K562 (cell line): ENCODE measurements around the gene KIFAP3. TPM values are rescaled to one million over a fixed set of nuclear protein-coding genes. Genes with fewer than 3 reads are reported as not detected.

Experiments
- C11orf30 ChIP-seq: fragments of 450-650 bp; IDR thresholded peaks from 2 replicates; pipeline ENCODE4 v1.6.1; 2016; ENCODE audit warnings: low read depth, mild to moderate bottlenecking
- DPF2 ChIP-seq: fragments of 450-650 bp; IDR thresholded peaks from 2 replicates; pipeline ENCODE4 v1.6.1; 2016
- ETS2 ChIP-seq: IDR thresholded peaks from 2 replicates; pipeline ENCODE4 v1.6.1; 2016; ENCODE audit warnings: borderline replicate concordance, missing genetic modification characterization, mild to moderate bottlenecking, moderate library complexity, missing compliant biosample characterization; ENCODE audit not compliant: poor library complexity, severe bottlenecking
- JUN ChIP-seq, 2 experiments: sonication (generic) in 1 of 2; formaldehyde crosslinking in 1 of 2; IDR thresholded peaks; 2 replicates each; pipeline versions ENCODE4 v1.6.1 to v1.8.0; 2012 to 2022; ENCODE audit warnings: borderline replicate concordance in 2 of 2, mild to moderate bottlenecking in 2 of 2, improper control_type of control experiment in 1 of 2, low read depth in 1 of 2, low read length in 1 of 2, missing genetic modification reagents in 1 of 2
- KHSRP ChIP-seq: fragments of 450-650 bp; IDR thresholded peaks from 2 replicates; pipeline ENCODE4 v1.6.1; 2017
- LARP7 ChIP-seq: fragments of 450-650 bp; IDR thresholded peaks from 2 replicates; pipeline ENCODE4 v1.6.1; 2016
- MAFG ChIP-seq: fragments of 450-650 bp; conservative IDR thresholded peaks from 2 replicates; pipeline ENCODE4 v1.6.1; 2016; ENCODE audit warnings: missing genetic modification characterization, missing compliant biosample characterization
- RBM34 ChIP-seq: fragments of 200-400 bp; formaldehyde crosslinking; IDR thresholded peaks from 2 replicates; pipeline ENCODE4 v1.6.1; 2018; ENCODE audit warnings: low read length, borderline replicate concordance; ENCODE audit not compliant: insufficient read depth
- TEAD4 ChIP-seq, 2 experiments: sonication (generic) in 1 of 2; formaldehyde crosslinking in 1 of 2; IDR thresholded peaks; 2 replicates each; pipeline versions ENCODE4 v1.6.1 to v1.8.0; 2012 to 2022; ENCODE audit warnings: borderline replicate concordance in 1 of 2, inconsistent platforms in 1 of 2, low read length in 1 of 2, mild to moderate bottlenecking in 1 of 2, missing genetic modification reagents in 1 of 2
- THRAP3 ChIP-seq: fragments of 450-650 bp; IDR thresholded peaks from 2 replicates; pipeline ENCODE4 v1.6.1; 2016; ENCODE audit warnings: mild to moderate bottlenecking, inconsistent platforms, borderline replicate concordance
- U2AF2 ChIP-seq: fragments of 200-400 bp; formaldehyde crosslinking; optimal IDR thresholded peaks from 2 replicates; pipeline ENCODE3; 2017; ENCODE audit warnings: low read depth, mild to moderate bottlenecking, low read length
- ZBTB7A ChIP-seq: IDR thresholded peaks from 2 replicates; pipeline ENCODE4 v1.6.1; 2011; ENCODE audit warnings: low read depth, mild to moderate bottlenecking, low read length, moderate library complexity, borderline replicate concordance; ENCODE audit not compliant: control insufficient read depth
- ZNF239 ChIP-seq: fragments of 250-450 bp; sonication (Bioruptor Pico); IDR thresholded peaks from 2 replicates; pipeline ENCODE4 v1.4.0; 2020; ENCODE audit warnings: mild to moderate bottlenecking
- ZNF644 ChIP-seq: fragments of 200-800 bp; sonication (Bioruptor generic); IDR thresholded peaks from 2 replicates; pipeline ENCODE4 v1.6.1; 2016; ENCODE audit warnings: low read depth, missing genetic modification characterization, missing compliant biosample characterization
- polyA plus RNA-seq, 8 experiments: library from polyadenylated mRNA; depleted of rRNA in 4 of 8; stranded (reverse) in 5 of 8; unstranded in 3 of 8; fragments of >200 nt; fragmentation: Nextera tagmentation in 2 of 8; fragmentation: Illumina TruSeq in 1 of 8; extraction: Ambion mirVana in 2 of 8; extraction: Trizol in 1 of 8; gene quantifications; 2 replicates each; pipeline versions ENCODE4 v1.2.1 to v1.2.3, GENCODE V29; 2011 to 2014; ENCODE audit warnings: inconsistent platforms in 1 of 8, missing spikeins in 1 of 8
- total RNA-seq, 7 experiments: library from RNA; depleted of rRNA in 6 of 7; stranded (reverse); fragments of >200 nt in 6 of 7; fragmentation: Illumina TruSeq in 2 of 7; extraction: Trizol in 2 of 7; gene quantifications; 2 replicates each; pipeline versions ENCODE4 v1.2.1 to v1.2.3, GENCODE V29; 2011 to 2021; ENCODE audit warnings: low replicate concordance in 1 of 7
- TF ChIP-seq, protein P1 (sequence below): fragments of 250-450 bp; sonication (Bioruptor Pico); IDR thresholded peaks from 2 replicates; pipeline ENCODE4 v1.4.0; 2020
- TF ChIP-seq, protein P2 (sequence below): fragments of 250-450 bp; sonication (Bioruptor Pico); IDR thresholded peaks from 2 replicates; pipeline ENCODE4 v1.9.0; 2021; ENCODE audit warnings: mild to moderate bottlenecking, inconsistent platforms
- TF ChIP-seq, protein P3 (sequence below): sonication (generic); formaldehyde crosslinking; IDR thresholded peaks from 2 replicates; pipeline ENCODE4 v1.4.0; 2020; ENCODE audit warnings: mild to moderate bottlenecking, missing genetic modification reagents
- TF ChIP-seq, protein P4 (sequence below): fragments of 450-650 bp; formaldehyde crosslinking; conservative IDR thresholded peaks from 2 replicates; pipeline ENCODE4 v1.4.0; 2022; ENCODE audit warnings: mild to moderate bottlenecking, missing genetic modification characterization

KIFAP3 gene
- total and polyA plus RNA-seq, 9 of the 15 experiments (the other 6 are each of a cell fraction or from before 2014, with no cell fraction given): 8.8 to 17.5 (median 11.8) TPM

DNA sequence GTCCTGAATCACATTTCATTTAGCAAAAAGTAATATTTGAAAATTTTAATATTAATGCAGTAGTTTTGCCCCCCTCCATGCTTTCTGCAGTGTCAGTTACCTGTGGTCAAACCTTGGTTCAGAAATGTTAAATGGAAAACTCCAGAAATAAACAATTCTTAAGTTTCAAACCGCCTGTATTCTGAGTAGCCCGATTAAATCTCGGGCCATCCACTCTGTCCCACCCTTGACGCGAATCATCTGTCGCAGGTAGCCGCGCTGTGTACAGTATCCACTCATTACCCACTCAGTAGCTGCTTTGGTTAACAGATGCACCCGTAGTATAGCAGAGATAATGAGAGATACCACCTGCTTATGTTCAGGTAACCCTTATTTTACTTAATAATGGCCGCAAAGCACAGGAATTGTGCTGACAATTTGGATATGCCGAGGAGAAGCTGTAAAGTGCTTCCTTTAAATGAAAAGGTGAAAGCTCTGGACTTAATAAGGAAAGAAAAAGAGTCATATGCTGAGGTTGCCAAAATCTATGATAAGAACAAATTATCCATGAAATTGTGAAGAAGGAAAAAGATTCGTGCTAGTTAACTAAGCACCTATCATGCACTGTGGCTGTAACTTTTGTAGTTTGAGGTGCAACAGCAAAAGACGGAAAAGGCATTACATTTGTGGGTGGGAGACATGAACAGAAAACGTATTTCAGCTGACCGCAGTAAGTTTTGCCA lies 179.9 kb downstream of the KIFAP3 start (continued):
- TF ChIP-seq JUN (IDR thresholded peaks at IDR 0.05; ENCODE audit: borderline replicate concordance, low read depth, low read length) (no peak), JUN (CRISPR knock-in tag; IDR thresholded peaks at IDR 0.05; ENCODE audit: borderline replicate concordance) (no peak), U2AF2 (no peak), MAFG (tag) (peak; percentile 22; the same call in 1 of the 2 replicates), C11orf30 (peak; percentile 59), ZNF644 (tag) (no peak), KHSRP (no peak), ZBTB7A (no peak), ETS2 (tag) (no peak), TEAD4 (IDR thresholded peaks at IDR 0.05; ENCODE audit: low read length) (no peak), TEAD4 (CRISPR knock-in tag; IDR thresholded peaks at IDR 0.05; ENCODE audit: borderline replicate concordance) (no peak), ZNF239 (CRISPR knock-in tag) (no peak), LARP7 (no peak), DPF2 (0 out of 2 replicates have a peak, but pooled peaks have one; percentile 22), THRAP3 (no peak), RBM34 (no peak)
- TF ChIP-seq, protein P1, sequence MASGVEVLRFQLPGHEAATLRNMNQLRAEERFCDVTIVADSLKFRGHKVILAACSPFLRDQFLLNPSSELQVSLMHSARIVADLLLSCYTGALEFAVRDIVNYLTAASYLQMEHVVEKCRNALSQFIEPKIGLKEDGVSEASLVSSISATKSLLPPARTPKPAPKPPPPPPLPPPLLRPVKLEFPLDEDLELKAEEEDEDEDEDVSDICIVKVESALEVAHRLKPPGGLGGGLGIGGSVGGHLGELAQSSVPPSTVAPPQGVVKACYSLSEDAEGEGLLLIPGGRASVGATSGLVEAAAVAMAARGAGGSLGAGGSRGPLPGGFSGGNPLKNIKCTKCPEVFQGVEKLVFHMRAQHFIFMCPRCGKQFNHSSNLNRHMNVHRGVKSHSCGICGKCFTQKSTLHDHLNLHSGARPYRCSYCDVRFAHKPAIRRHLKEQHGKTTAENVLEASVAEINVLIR: no peak
- TF ChIP-seq, protein P2, sequence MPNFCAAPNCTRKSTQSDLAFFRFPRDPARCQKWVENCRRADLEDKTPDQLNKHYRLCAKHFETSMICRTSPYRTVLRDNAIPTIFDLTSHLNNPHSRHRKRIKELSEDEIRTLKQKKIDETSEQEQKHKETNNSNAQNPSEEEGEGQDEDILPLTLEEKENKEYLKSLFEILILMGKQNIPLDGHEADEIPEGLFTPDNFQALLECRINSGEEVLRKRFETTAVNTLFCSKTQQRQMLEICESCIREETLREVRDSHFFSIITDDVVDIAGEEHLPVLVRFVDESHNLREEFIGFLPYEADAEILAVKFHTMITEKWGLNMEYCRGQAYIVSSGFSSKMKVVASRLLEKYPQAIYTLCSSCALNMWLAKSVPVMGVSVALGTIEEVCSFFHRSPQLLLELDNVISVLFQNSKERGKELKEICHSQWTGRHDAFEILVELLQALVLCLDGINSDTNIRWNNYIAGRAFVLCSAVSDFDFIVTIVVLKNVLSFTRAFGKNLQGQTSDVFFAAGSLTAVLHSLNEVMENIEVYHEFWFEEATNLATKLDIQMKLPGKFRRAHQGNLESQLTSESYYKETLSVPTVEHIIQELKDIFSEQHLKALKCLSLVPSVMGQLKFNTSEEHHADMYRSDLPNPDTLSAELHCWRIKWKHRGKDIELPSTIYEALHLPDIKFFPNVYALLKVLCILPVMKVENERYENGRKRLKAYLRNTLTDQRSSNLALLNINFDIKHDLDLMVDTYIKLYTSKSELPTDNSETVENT: no peak
- TF ChIP-seq, protein P3, sequence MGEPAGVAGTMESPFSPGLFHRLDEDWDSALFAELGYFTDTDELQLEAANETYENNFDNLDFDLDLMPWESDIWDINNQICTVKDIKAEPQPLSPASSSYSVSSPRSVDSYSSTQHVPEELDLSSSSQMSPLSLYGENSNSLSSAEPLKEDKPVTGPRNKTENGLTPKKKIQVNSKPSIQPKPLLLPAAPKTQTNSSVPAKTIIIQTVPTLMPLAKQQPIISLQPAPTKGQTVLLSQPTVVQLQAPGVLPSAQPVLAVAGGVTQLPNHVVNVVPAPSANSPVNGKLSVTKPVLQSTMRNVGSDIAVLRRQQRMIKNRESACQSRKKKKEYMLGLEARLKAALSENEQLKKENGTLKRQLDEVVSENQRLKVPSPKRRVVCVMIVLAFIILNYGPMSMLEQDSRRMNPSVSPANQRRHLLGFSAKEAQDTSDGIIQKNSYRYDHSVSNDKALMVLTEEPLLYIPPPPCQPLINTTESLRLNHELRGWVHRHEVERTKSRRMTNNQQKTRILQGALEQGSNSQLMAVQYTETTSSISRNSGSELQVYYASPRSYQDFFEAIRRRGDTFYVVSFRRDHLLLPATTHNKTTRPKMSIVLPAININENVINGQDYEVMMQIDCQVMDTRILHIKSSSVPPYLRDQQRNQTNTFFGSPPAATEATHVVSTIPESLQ (CRISPR knock-in tag): no peak
- TF ChIP-seq, protein P4, sequence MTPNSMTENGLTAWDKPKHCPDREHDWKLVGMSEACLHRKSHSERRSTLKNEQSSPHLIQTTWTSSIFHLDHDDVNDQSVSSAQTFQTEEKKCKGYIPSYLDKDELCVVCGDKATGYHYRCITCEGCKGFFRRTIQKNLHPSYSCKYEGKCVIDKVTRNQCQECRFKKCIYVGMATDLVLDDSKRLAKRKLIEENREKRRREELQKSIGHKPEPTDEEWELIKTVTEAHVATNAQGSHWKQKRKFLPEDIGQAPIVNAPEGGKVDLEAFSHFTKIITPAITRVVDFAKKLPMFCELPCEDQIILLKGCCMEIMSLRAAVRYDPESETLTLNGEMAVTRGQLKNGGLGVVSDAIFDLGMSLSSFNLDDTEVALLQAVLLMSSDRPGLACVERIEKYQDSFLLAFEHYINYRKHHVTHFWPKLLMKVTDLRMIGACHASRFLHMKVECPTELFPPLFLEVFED (CRISPR knock-in tag): no peak
